HEK293 (cell line): ENCODE results near the gene GHRHR.

ENCODE experiments used
- CTCF ChIA-PET: fragments of 350-600 bp; formaldehyde crosslinking; extraction: SDS; loops from one replicate; lab custom pipeline; 2021; ENCODE audit warnings: antibody characterized with exemption; lab: Yijun Ruan, JAX
- POLR2A ChIA-PET: fragments of 300-600 bp; formaldehyde crosslinking; extraction: SDS; loops from one replicate; lab custom pipeline; 2020; ENCODE audit warnings: antibody characterized with exemption, inconsistent platforms; lab: Yijun Ruan, JAX
- H3K27ac ChIP-seq: fragments of 200-500 bp; sonication (Bioruptor generic); 2 replicates; pipeline ENCODE4 v1.5.1; 2014; ENCODE audit warnings: low read depth, low read length, control low read depth, inconsistent platforms; ENCODE audit errors: extremely low read depth
- H3K36me3 ChIP-seq, 2 experiments: fragments of 200-500 bp in 1 of 2; sonication (Bioruptor generic) in 1 of 2; 1 replicate in 1 of 2; 2 replicates in 1 of 2; pipeline ENCODE4 v1.5.1; 2014 to 2017; ENCODE audit warnings: inconsistent platforms in 2 of 2, low read length in 2 of 2; ENCODE audit not compliant: control insufficient read depth in 2 of 2, insufficient read depth in 1 of 2
- H3K4me1 ChIP-seq: fragments of 200-500 bp; sonication (Bioruptor generic); 2 replicates; pipeline ENCODE4 v1.5.1; 2014; ENCODE audit warnings: mild to moderate bottlenecking, low read length, inconsistent platforms; ENCODE audit not compliant: control insufficient read depth, insufficient read depth
- H3K4me3 ChIP-seq: 2 replicates; pipeline ENCODE4 v1.5.1; 2011; ENCODE audit warnings: low read depth, mild to moderate bottlenecking, control low read depth, low read length, moderate library complexity
- H3K9me3 ChIP-seq: fragments of 200-500 bp; sonication (Bioruptor generic); 2 replicates; pipeline ENCODE4 v1.5.1; 2014; ENCODE audit warnings: low read depth, low read length, inconsistent platforms; ENCODE audit not compliant: control insufficient read depth, insufficient read depth
- FEZF1 ChIP-seq: fragments of 450-650 bp; formaldehyde crosslinking; IDR thresholded peaks from 2 replicates; pipeline ENCODE4 v1.5.1; 2016; ENCODE audit warnings: missing biosample characterization, missing genetic modification characterization
- OSR2 ChIP-seq: fragments of 450-650 bp; formaldehyde crosslinking; IDR thresholded peaks from 2 replicates; pipeline ENCODE4 v1.5.1; 2016; ENCODE audit warnings: missing biosample characterization, missing genetic modification characterization
- SP2 ChIP-seq: fragments of 450-650 bp; formaldehyde crosslinking; IDR thresholded peaks from 2 replicates; pipeline ENCODE4 v1.5.1; 2016; ENCODE audit warnings: missing biosample characterization, missing genetic modification characterization
- ZFP41 ChIP-seq: fragments of 450-650 bp; formaldehyde crosslinking; IDR thresholded peaks from 2 replicates; pipeline ENCODE4 v1.5.1; 2016; ENCODE audit warnings: missing biosample characterization, missing genetic modification characterization, borderline replicate concordance
- ZNF112 ChIP-seq: fragments of 450-650 bp; formaldehyde crosslinking; IDR thresholded peaks from 2 replicates; pipeline ENCODE4 v1.5.0; 2017; ENCODE audit warnings: missing biosample characterization, missing genetic modification characterization
- ZNF2 ChIP-seq: fragments of 450-650 bp; formaldehyde crosslinking; IDR thresholded peaks from 2 replicates; pipeline ENCODE4 v1.5.1; 2016; ENCODE audit warnings: missing biosample characterization, missing genetic modification characterization
- ZNF239 ChIP-seq: fragments of 450-650 bp; formaldehyde crosslinking; IDR thresholded peaks from 2 replicates; pipeline ENCODE4 v1.5.1; 2016; ENCODE audit warnings: missing biosample characterization, missing genetic modification characterization
- ZNF311 ChIP-seq: fragments of 450-650 bp; formaldehyde crosslinking; IDR thresholded peaks from 2 replicates; pipeline ENCODE4 v1.5.1; 2017; ENCODE audit warnings: missing biosample characterization, missing genetic modification characterization, borderline replicate concordance
- ZNF335 ChIP-seq: fragments of 450-650 bp; formaldehyde crosslinking; conservative IDR thresholded peaks from 2 replicates; pipeline ENCODE4 v1.5.1; 2016; ENCODE audit warnings: missing biosample characterization, missing genetic modification characterization
- ZNF341 ChIP-seq: fragments of 450-650 bp; formaldehyde crosslinking; IDR thresholded peaks from 2 replicates; pipeline ENCODE4; 2016; ENCODE audit warnings: low read depth, missing biosample characterization, missing genetic modification characterization
- ZNF366 ChIP-seq: fragments of 450-650 bp; formaldehyde crosslinking; conservative IDR thresholded peaks from 2 replicates; pipeline ENCODE4 v1.5.1; 2016; ENCODE audit warnings: missing biosample characterization, missing genetic modification characterization
- ZNF394 ChIP-seq: fragments of 450-650 bp; formaldehyde crosslinking; IDR thresholded peaks from 2 replicates; pipeline ENCODE4 v1.5.1; 2016; ENCODE audit warnings: missing biosample characterization, missing genetic modification characterization, mild to moderate bottlenecking, moderate library complexity, borderline replicate concordance
- ZNF521 ChIP-seq: fragments of 450-650 bp; formaldehyde crosslinking; IDR thresholded peaks from 2 replicates; pipeline ENCODE4 v1.5.1; 2017; ENCODE audit warnings: missing biosample characterization, mild to moderate bottlenecking, missing genetic modification characterization
- ZNF610 ChIP-seq: fragments of 450-650 bp; formaldehyde crosslinking; IDR thresholded peaks from 2 replicates; pipeline ENCODE4 v1.5.1; 2016; ENCODE audit warnings: missing biosample characterization, missing genetic modification characterization, borderline replicate concordance
- ZNF837 ChIP-seq: fragments of 450-650 bp; formaldehyde crosslinking; IDR thresholded peaks from 2 replicates; pipeline ENCODE4 v1.5.1; 2016; ENCODE audit warnings: missing biosample characterization, missing genetic modification characterization
- TF ChIP-seq, protein P1 (sequence below): fragments of 450-650 bp; formaldehyde crosslinking; IDR thresholded peaks from 2 replicates; pipeline ENCODE4 v1.5.1; 2016; ENCODE audit warnings: missing biosample characterization, missing genetic modification characterization
- TF ChIP-seq, protein P2 (sequence below): fragments of 450-650 bp; IDR thresholded peaks from 2 replicates; pipeline ENCODE4 v1.5.1; 2018; ENCODE audit warnings: missing biosample characterization, mild to moderate bottlenecking, missing genetic modification characterization
- TF ChIP-seq, protein P3 (sequence below): fragments of 450-650 bp; formaldehyde crosslinking; IDR thresholded peaks from 2 replicates; pipeline ENCODE4 v1.5.1; 2016; ENCODE audit warnings: missing biosample characterization, missing genetic modification characterization

Gene GHRHR

DNA sequence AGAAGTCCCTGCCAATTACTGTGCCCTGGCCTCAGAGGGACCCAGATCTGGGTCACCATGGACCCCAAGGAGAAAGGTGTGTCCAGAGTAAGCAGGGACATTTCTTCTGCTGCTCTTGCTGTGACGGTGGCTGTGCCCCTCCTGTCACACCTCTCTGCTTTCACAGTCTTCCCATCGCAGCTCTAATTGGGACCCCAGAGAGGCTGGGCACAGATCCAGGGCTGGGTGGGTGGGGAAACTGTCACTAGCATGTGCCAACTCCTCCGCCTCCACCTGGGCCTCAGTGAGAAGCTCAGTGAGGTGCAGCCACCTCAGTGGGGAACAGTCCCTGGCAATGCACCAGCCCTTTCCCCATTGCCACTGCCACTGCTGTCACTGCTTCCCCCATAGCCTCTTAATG, 51.1 kb downstream of the GHRHR start:
- H3K4me3 ChIP-seq = no peak overlapping the region
- H3K36me3 ChIP-seq = no peaks in the 10 kb centered on the region
- H3K9me3 ChIP-seq = no peaks in the 10 kb centered on the region
- no peaks in the 10 kb centered on the region for H3K4me1 ChIP-seq
- POLR2A ChIA-PET = no interaction called here
- no peak for TF ChIP-seq ZNF394 (tag by site-specific recombination)
- no peak for TF ChIP-seq SP2 (tag by site-specific recombination)
- TF ChIP-seq, protein P1, sequence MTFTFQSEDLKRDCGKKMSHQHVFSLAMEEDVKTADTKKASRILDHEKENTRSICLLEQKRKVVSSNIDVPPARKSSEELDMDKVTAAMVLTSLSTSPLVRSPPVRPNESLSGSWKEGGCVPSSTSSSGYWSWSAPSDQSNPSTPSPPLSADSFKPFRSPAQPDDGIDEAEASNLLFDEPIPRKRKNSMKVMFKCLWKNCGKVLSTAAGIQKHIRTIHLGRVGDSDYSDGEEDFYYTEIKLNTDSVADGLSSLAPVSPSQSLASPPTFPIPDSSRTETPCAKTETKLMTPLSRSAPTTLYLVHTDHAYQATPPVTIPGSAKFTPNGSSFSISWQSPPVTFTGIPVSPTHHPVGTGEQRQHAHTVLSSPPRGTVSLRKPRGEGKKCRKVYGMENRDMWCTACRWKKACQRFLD = no peak
- TF ChIP-seq, protein P2, sequence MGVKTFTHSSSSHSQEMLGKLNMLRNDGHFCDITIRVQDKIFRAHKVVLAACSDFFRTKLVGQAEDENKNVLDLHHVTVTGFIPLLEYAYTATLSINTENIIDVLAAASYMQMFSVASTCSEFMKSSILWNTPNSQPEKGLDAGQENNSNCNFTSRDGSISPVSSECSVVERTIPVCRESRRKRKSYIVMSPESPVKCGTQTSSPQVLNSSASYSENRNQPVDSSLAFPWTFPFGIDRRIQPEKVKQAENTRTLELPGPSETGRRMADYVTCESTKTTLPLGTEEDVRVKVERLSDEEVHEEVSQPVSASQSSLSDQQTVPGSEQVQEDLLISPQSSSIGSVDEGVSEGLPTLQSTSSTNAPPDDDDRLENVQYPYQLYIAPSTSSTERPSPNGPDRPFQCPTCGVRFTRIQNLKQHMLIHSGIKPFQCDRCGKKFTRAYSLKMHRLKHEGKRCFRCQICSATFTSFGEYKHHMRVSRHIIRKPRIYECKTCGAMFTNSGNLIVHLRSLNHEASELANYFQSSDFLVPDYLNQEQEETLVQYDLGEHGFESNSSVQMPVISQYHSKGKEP (tag by site-specific recombination) = no peak
- no peak for TF ChIP-seq FEZF1
- TF ChIP-seq ZNF521 = no peak
- no peak for TF ChIP-seq ZNF335 (tag by site-specific recombination)
- no peak for TF ChIP-seq OSR2 (tag by site-specific recombination)
- TF ChIP-seq ZNF239 (tag by site-specific recombination) = no peak
- no peak for TF ChIP-seq ZNF837 (tag by site-specific recombination)
- TF ChIP-seq ZNF311 (tag by site-specific recombination) = no peak
- TF ChIP-seq ZFP41 = no peak
- TF ChIP-seq ZNF366 (tag by site-specific recombination) = no peak
- no peak for TF ChIP-seq ZNF341 (tag by site-specific recombination)
- TF ChIP-seq, protein P3, sequence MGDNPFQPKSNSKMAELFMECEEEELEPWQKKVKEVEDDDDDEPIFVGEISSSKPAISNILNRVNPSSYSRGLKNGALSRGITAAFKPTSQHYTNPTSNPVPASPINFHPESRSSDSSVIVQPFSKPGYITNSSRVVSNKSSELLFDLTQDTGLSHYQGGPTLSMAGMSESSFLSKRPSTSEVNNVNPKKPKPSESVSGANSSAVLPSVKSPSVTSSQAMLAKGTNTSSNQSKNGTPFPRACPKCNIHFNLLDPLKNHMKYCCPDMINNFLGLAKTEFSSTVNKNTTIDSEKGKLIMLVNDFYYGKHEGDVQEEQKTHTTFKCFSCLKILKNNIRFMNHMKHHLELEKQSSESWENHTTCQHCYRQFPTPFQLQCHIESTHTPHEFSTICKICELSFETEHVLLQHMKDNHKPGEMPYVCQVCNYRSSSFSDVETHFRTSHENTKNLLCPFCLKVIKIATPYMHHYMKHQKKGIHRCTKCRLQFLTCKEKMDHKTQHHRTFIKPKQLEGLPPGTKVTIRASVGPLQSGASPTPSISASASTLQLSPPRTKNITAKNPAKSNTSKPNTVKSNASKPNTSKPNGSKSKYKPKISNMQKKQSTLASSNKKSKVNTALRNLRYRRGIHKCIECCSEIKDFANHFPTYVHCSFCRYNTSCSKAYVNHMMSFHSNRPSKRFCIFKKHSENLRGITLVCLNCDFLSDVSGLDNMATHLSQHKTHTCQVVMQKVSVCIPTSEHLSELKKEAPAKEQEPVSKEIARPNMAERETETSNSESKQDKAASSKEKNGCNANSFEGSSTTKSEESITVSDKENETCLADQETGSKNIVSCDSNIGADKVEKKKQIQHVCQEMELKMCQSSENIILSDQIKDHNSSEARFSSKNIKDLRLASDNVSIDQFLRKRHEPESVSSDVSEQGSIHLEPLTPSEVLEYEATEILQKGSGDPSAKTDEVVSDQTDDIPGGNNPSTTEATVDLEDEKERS = no peak
- TF ChIP-seq, all 188 proteins: peak for 0
- H3K27ac ChIP-seq = no peak overlapping the region
- CTCF ChIA-PET = interaction anchor here (0.7 kb wide), 1 partner anchor 31 kb away, joined by 4 read pairs; no protein-coding TSS in a partner anchor

GRCh38 chr7:31017032-31017675, 53.4 kb downstream of the GHRHR start:
- ChIA-PET CTCF (no interaction called here), POLR2A (no interaction called here)
- Histone ChIP-seq H3K9me3 (no peaks in the 10 kb centered on the region), H3K36me3 (no peaks in the 10 kb centered on the region), H3K27ac (no peak overlapping the region), H3K4me3 (no peak overlapping the region)
- TF ChIP-seq ZNF112 (tag by site-specific recombination) = no peak
- no peak for TF ChIP-seq ZNF2 (tag by site-specific recombination)
- TF ChIP-seq ZNF610 (tag by site-specific recombination) = no peak
- TF ChIP-seq, all 188 proteins: peak for 0
- no peaks in the 10 kb centered on the region for H3K4me1 ChIP-seq
